ENCODE results near the gene CBARP. TPM values are rescaled to one million over a fixed set of nuclear protein-coding genes. Genes with fewer than 3 reads are reported as not detected.
A peak's percentile ranks its signal among the peaks of the same experiment; 100 is the strongest.

Gene CBARP
- total RNA-seq, 4 donors from 2014 or later = 0.58 to 1.0 (median 0.99) TPM; not detected in 1

DNA sequence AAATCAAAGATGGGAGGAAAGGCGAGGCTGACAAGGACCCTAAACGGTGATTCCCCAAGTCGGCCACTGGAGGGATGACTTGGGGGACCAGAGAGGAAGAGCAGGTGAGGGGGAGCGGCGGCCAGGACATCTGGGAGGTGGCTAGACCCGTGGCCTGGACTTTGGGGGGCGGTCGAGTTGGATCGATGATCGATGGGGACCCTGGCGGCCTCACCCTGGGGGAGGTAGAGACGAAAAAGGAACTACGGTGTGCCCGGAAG is 23.7 kb upstream of the CBARP start:
- no peaks in the 10 kb centered on the region for H3K9me3 ChIP-seq
- H3K27ac ChIP-seq (replicated peaks in 1 of 4) = peak overlapping the region; percentile 99 to 100 (median 100)
- no peak for DNase-seq (ENCODE audit: extremely low spot score)
- H3K4me1 ChIP-seq = peaks cover 81 to 90% (median 85%) of the 10 kb centered on the region in 4 donors
- H3K4me3 ChIP-seq = peak overlapping the region; percentile 65 to 80 (median 72)
- 17% methylated on average over 14 of the region's 14 CpGs for WGBS
- H3K27me3 ChIP-seq = peaks cover 0 to 3% (median 0%) of the 10 kb centered on the region in 4 donors
- H3K36me3 ChIP-seq = peaks cover 6 to 20% (median 19%) of the 10 kb centered on the region in 4 donors
- TF ChIP-seq CTCF (IDR thresholded peaks at IDR 0.05) (peak in 1 of 3 experiments; percentile 13), EP300 (IDR thresholded peaks at IDR 0.05) (no peak)
- intact Hi-C loops (cut with DNase I) = no loop called here

GRCh38 chr19:1260749-1261537 is 23.1 kb upstream of the CBARP start:
- peaks cover 81 to 90% (median 85%) of the 10 kb centered on the region in 4 donors for H3K4me1 ChIP-seq
- 2% methylated on average over 41 of the region's 83 CpGs for WGBS
- peak overlapping the region; percentile 65 to 80 (median 72) for H3K4me3 ChIP-seq
- peak overlapping the region; percentile 99 to 100 (median 100) for H3K27ac ChIP-seq (replicated peaks in 1 of 4)
- TF ChIP-seq POLR2AphosphoS5 (IDR thresholded peaks at IDR 0.05) = peak; percentile 76 to 85
- peak; percentile 47 for TF ChIP-seq POLR2A (IDR thresholded peaks at IDR 0.05; ENCODE audit: low read depth)
- TF ChIP-seq CTCF (IDR thresholded peaks at IDR 0.05) = peak in 1 of 3 experiments; percentile 24
- TF ChIP-seq EP300 (IDR thresholded peaks at IDR 0.05) = no peak
- intact Hi-C loops (cut with DNase I) = no loop called here
- DNase-seq (ENCODE audit: extremely low spot score) = peak; percentile 99
- H3K27me3 ChIP-seq = peaks cover 0 to 3% (median 0%) of the 10 kb centered on the region in 4 donors
- peaks cover 11 to 25% (median 24%) of the 10 kb centered on the region in 4 donors for H3K36me3 ChIP-seq
- no peaks in the 10 kb centered on the region for H3K9me3 ChIP-seq

DNA sequence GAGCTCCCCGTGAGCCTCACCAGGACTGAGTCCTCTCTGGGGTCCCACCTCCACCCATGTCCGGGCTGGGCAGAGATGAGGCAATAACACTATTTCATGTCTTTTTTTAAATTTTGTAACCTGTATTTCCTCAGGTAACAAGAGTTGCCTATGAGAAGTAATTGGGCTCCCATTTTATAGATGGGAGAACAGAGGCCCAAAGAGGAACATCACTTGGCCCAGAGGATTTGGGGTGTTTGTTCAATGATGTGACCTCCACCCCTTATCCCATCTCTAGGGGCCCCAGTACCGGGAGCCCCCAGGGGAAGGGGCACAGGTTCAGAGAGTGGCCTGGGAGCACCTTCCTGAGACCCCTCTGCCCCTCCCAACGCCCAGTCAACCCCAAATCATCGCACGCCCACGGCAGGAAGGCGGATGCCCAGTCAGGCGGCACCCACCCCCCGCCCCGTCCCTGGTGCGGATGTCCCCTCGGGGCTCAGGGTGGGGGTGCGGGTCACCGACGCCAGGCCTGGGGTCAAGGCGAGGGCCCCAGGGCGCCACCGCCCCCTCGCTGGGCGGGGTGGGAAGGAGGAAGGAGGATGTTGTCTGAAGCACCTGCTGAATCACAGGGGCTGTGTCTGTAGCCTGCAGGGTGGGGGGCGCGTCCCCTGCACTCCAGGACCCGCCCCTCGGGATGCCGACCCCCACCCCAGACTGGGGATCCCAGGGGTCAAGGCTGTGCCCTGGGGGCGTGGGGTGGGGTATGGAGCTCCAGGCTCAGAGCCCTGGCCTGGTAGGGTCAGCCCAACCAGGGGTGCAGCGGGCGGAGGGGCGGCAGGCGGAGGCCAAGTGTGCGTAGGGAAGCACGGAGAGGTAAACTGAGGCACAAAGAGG is 22.3 kb upstream of the CBARP start:
- intact Hi-C loops (cut with DNase I) = no loop called here
- DNase-seq (ENCODE audit: extremely low spot score) = no peak
- WGBS = 40% methylated on average over 3 of the region's 33 CpGs
- H3K36me3 ChIP-seq = peaks cover 20 to 33% (median 32%) of the 10 kb centered on the region in 4 donors
- TF ChIP-seq POLR2A (IDR thresholded peaks at IDR 0.05; ENCODE audit: low read depth) (no peak), CTCF (IDR thresholded peaks at IDR 0.05) (no peak), POLR2AphosphoS5 (IDR thresholded peaks at IDR 0.05) (no peak), EP300 (IDR thresholded peaks at IDR 0.05) (no peak)
- peak overlapping the region; percentile 65 to 80 (median 72) for H3K4me3 ChIP-seq
- peaks cover 81 to 90% (median 85%) of the 10 kb centered on the region in 4 donors for H3K4me1 ChIP-seq
- H3K9me3 ChIP-seq = no peaks in the 10 kb centered on the region
- H3K27me3 ChIP-seq = peaks cover 0 to 3% (median 0%) of the 10 kb centered on the region in 4 donors
- H3K27ac ChIP-seq (replicated peaks in 1 of 4) = peak overlapping the region; percentile 99 to 100 (median 100)

DNA sequence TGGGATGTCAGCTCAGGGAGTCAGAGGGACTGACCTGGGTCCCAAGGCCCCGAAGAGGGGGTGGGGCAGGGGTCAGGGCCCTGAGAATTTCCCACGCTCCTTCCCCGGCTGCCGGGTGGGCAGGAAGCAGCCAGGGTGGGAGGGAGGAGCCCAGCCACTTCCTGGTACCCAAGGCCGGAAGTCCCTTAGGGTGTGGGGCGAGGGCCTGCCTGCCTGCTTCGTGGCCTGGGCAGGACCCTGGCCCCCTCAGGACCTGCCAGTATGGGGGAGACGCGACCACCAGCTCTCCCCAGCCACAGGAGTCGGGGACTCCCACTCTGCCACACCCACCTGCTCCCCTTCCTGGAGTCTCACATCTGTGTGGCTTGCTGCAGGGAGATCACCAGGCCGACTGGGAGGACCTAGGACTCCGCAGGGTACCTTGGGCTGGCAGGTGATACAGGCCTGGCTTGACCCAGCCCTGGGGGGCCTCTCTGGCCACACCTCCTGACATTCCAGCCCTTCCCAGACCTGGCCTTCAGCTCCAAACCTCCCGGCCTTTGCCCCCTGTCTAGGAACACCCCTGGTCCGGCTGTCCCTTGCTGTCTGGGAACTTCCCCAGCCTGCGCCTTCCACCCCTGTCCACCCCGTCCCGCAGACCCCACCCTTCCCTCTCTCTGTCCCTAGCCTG is 21.5 kb upstream of the CBARP start:
- WGBS = 20% methylated on average over 10 of the region's 17 CpGs
- Histone ChIP-seq H3K4me1 (peaks cover 83 to 90% (median 87%) of the 10 kb centered on the region in 4 donors), H3K36me3 (peaks cover 27 to 41% (median 40%) of the 10 kb centered on the region in 4 donors), H3K27ac (replicated peaks in 1 of 4) (peak overlapping the region; percentile 99 to 100 (median 100)), H3K27me3 (peaks cover 0 to 3% (median 0%) of the 10 kb centered on the region in 4 donors), H3K4me3 (peak overlapping the region; percentile 24 to 44 (median 31)), H3K9me3 (no peaks in the 10 kb centered on the region)
- no peak for DNase-seq (ENCODE audit: extremely low spot score)
- TF ChIP-seq POLR2AphosphoS5 (IDR thresholded peaks at IDR 0.05) = peak; percentile 75 to 84
- TF ChIP-seq POLR2A (IDR thresholded peaks at IDR 0.05; ENCODE audit: low read depth) = no peak
- no peak for TF ChIP-seq EP300 (IDR thresholded peaks at IDR 0.05)
- no peak for TF ChIP-seq CTCF (IDR thresholded peaks at IDR 0.05)
- intact Hi-C loops (cut with DNase I) = no loop called here

All from esophagus muscularis mucosa (tissue), 4 donors.